SK-N-MC (cell line): Measurements from ENCODE around the gene PPHLN1.

Source experiments
- EZH2 ChIP-seq: fragments of 200-600 bp; sonication (generic); IDR thresholded peaks from one replicate; pipeline ENCODE4 v1.6.1; 2017; ENCODE audit warnings: antibody characterized with exemption
- FOXP2 ChIP-seq: optimal IDR thresholded peaks from 2 replicates; pipeline ENCODE3; 2011; ENCODE audit warnings: mild to moderate bottlenecking, moderate library complexity; ENCODE audit not compliant: insufficient read depth; ENCODE audit errors: extremely low read length, control extremely low read depth
- POLR2AphosphoS5 ChIP-seq: IDR thresholded peaks from 2 replicates; pipeline ENCODE4 v1.6.1; 2012; ENCODE audit warnings: mild to moderate bottlenecking, low read depth, low read length, borderline replicate concordance

- no peak for TF ChIP-seq POLR2AphosphoS5
- TF ChIP-seq EZH2, result no peak
- no peak for TF ChIP-seq FOXP2
Measured at GRCh38 chr12:42281844-42282243, 44.1 kb upstream of the PPHLN1 start.
